Measurements from ENCODE around the gene KIF6. TPM values are rescaled to one million over a fixed set of nuclear protein-coding genes. Genes with fewer than 3 reads are reported as not detected.

The KIF6 gene
- total and polyA plus RNA-seq, 7 experiments from 2014 or later: 0.75 TPM; not detected in 6

DNA sequence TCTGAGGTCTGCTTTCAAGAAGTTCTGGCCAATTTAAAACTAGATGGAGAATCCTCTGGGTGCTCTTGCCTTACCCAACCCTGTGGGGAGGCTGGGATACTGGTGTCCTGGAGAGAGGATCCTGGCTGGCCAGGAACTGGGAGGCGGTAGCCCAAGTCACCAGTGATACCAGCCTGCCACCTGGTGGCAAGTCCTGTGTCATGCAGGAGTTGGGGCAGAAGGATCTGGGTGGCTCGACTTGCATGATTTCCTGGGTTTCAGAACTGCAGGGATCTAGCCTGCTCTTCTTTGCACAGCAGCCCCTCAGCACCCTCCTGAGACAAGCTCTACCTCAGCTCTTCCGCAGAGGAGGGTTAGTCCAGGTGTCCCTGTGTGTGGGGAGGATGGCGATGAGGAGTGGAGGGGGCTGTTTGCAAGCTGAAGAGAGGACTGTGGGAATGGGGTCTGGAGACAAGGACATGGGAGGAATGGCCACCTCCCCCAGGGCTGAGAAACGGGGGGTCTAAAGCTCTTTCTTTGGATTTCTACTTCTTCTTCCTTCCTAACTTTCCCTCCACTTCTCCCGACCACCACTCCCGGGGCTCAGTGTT, 415.2 kb downstream of the KIF6 start:
- Mint-ChIP-seq H3K4me3 (no peak overlapping the region), H3K27ac (no peak overlapping the region), H3K9me3 (peaks cover 0 to 2% (median 0%) of the 10 kb centered on the region in 11 donors), H3K36me3 (no peaks in the 10 kb centered on the region), H3K4me1 (peaks cover 0 to 7% (median 0%) of the 10 kb centered on the region in 7 donors), H3K27me3 (peaks cover 21 to 43% (median 23%) of the 10 kb centered on the region in 5 donors)
- H3K27me3 ChIP-seq (ENCODE audit: control insufficient read depth in 2 of 2, insufficient read depth in 2 of 2, low read length in 2 of 2): no peaks in the 10 kb centered on the region
- no peak overlapping the region for H3K4me3 ChIP-seq (ENCODE audit: low read length)
- ChIA-PET POLR2A (no interaction called here), CTCF (interaction anchor here (1.0 to 2.0 kb wide), 7 partner anchors 143 to 441 kb away, joined by 3 to 9 read pairs (median 3); no protein-coding TSS in a partner anchor)
- ATAC-seq (peak; percentile 69), DNase-seq (peak in 8 of 9 donors; percentile 23 to 70 (median 31))
- intact Hi-C loops (cut with micrococcal nuclease): loop anchor here (1.0 kb wide), 4 partner anchors 144 to 438 kb away; no protein-coding TSS in a partner anchor
- H3K4me1 ChIP-seq (ENCODE audit: control insufficient read depth in 2 of 2, insufficient read depth in 2 of 2, low read length in 2 of 2): no peaks in the 10 kb centered on the region
- no peak overlapping the region for H3K27ac ChIP-seq (ENCODE audit: low read depth, low read length)
- H3K36me3 ChIP-seq (ENCODE audit: control insufficient read depth in 2 of 3, insufficient read depth in 3 of 3, low read length in 3 of 3): no peaks in the 10 kb centered on the region
- no peaks in the 10 kb centered on the region for H3K9me3 ChIP-seq (ENCODE audit: control insufficient read depth in 2 of 3, low read length in 3 of 3)

DNA sequence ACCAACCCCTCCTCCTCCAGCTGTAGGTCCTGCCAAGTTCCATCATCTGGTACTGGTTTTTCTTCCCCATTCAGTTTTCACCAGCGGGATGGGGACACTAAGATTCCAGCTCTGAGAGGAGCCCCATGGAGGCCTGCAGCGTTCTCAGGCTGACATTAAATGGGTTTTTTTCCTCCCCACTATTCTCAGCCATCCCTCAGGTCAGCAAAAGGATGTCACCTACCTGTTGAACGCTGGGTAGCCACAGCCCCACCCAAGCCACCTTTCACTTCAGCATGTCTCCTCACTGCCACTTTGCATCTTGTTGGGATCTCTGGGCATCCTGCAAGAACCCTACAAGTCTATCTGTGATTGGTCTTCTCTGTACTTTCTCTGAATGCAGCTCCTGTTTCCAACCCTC, 417.7 kb downstream of the KIF6 start:
- DNase-seq: no peak
- Mint-ChIP-seq H3K9me3 (peaks cover 0 to 2% (median 0%) of the 10 kb centered on the region in 11 donors), H3K27ac (no peak overlapping the region), H3K36me3 (no peaks in the 10 kb centered on the region), H3K4me1 (peaks cover 0 to 8% (median 6%) of the 10 kb centered on the region in 7 donors), H3K27me3 (peaks cover 15 to 23% (median 17%) of the 10 kb centered on the region in 5 donors), H3K4me3 (no peak overlapping the region)
- H3K36me3 ChIP-seq (ENCODE audit: control insufficient read depth in 2 of 3, insufficient read depth in 3 of 3, low read length in 3 of 3): no peaks in the 10 kb centered on the region
- ChIA-PET CTCF (interaction anchor here (1.2 to 2.0 kb wide), 3 partner anchors 310 to 438 kb away, joined by 3 to 5 read pairs (median 4); no protein-coding TSS in a partner anchor), POLR2A (no interaction called here)
- no peak overlapping the region for H3K27ac ChIP-seq (ENCODE audit: low read depth, low read length)
- H3K4me3 ChIP-seq (ENCODE audit: low read length): no peak overlapping the region
- H3K4me1 ChIP-seq (ENCODE audit: control insufficient read depth in 2 of 2, insufficient read depth in 2 of 2, low read length in 2 of 2): no peaks in the 10 kb centered on the region
- no peak for ATAC-seq
- no peaks in the 10 kb centered on the region for H3K27me3 ChIP-seq (ENCODE audit: control insufficient read depth in 2 of 2, insufficient read depth in 2 of 2, low read length in 2 of 2)
- no peaks in the 10 kb centered on the region for H3K9me3 ChIP-seq (ENCODE audit: control insufficient read depth in 2 of 3, low read length in 3 of 3)
- intact Hi-C loops (cut with micrococcal nuclease): no loop called here

DNA sequence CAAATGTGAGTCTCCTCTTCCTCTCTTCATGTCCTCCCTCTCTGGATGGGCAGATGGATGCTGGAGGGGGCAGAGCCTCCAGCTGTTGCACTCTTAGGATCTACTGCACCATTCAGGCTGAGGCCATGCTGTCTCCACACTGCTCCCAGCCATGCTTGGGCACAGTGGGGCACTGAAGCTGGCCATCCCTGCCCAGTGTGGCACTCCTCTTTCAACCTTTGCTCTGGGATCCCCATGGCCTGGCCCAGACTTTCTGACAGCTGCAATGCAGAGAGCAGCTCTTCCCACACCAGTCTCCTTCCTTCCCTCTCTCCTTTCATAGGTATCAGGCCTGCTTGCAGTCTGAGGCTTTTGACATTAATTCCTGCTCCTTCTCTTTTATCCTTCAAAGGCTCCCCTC, 420.3 kb downstream of the KIF6 start:
- Mint-ChIP-seq H3K27ac (peak overlapping the region in 1 of 9 donors; percentile 48), H3K4me3 (no peak overlapping the region), H3K4me1 (peaks cover 0 to 9% (median 4%) of the 10 kb centered on the region in 7 donors), H3K9me3 (peaks cover 0 to 2% (median 0%) of the 10 kb centered on the region in 11 donors), H3K36me3 (no peaks in the 10 kb centered on the region), H3K27me3 (peaks cover 0 to 8% (median under 1%) of the 10 kb centered on the region in 5 donors)
- H3K27ac ChIP-seq (ENCODE audit: low read depth, low read length): no peak overlapping the region
- ATAC-seq: no peak
- DNase-seq: no peak
- CTCF ChIA-PET: interaction anchor here (1.0 to 1.2 kb wide), 5 partner anchors 138 to 435 kb away, joined by 3 to 5 read pairs (median 3); no protein-coding TSS in a partner anchor
- intact Hi-C loops (cut with micrococcal nuclease): no loop called here
- no peaks in the 10 kb centered on the region for H3K4me1 ChIP-seq (ENCODE audit: control insufficient read depth in 2 of 2, insufficient read depth in 2 of 2, low read length in 2 of 2)
- H3K27me3 ChIP-seq (ENCODE audit: control insufficient read depth in 2 of 2, insufficient read depth in 2 of 2, low read length in 2 of 2): no peaks in the 10 kb centered on the region
- H3K9me3 ChIP-seq (ENCODE audit: control insufficient read depth in 2 of 3, low read length in 3 of 3): no peaks in the 10 kb centered on the region
- H3K4me3 ChIP-seq (ENCODE audit: low read length): no peak overlapping the region
- H3K36me3 ChIP-seq (ENCODE audit: control insufficient read depth in 2 of 3, insufficient read depth in 3 of 3, low read length in 3 of 3): no peaks in the 10 kb centered on the region
- POLR2A ChIA-PET: no interaction called here

DNA sequence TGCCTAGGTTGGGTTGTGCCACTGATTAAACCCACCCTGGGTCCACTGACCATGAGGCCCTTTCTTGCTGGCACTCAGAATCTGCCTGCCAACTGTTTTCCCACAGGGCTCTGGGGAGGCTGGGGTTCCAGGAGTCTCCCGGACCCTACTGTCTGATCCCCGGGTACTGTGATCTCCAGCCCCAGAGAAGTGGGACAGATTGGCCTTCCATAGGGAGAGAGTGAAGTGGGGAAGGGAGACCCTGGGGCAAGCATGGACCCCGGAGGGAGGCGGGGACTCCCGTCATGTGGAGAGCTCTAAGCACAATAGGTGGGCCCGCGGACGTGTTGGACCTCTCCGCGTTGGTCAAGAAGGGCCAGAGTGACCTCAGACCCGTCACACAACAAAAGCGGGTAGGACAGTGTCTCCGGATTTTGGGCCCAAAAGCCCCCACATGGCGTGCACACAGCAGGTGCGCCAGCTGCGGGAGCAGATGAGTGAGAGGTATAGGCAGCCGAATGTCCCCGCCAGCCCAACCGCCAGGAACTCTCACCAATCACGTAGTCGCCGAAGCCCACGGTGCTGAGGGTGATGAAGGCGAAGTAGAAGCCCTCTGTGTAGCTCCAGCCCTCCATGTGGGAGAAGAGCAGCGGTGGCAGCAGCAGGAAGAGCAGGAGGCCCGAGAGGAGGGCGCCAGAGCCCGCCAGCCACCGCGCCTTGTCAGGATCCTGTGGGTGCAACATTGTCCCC, 421.6 kb downstream of the KIF6 start:
- H3K27me3 Mint-ChIP-seq: peaks cover 0 to 6% (median 0%) of the 10 kb centered on the region in 5 donors
- H3K36me3 ChIP-seq (ENCODE audit: control insufficient read depth in 2 of 3, insufficient read depth in 3 of 3, low read length in 3 of 3): no peaks in the 10 kb centered on the region
- no peaks in the 10 kb centered on the region for H3K9me3 ChIP-seq (ENCODE audit: control insufficient read depth in 2 of 3, low read length in 3 of 3)
- H3K4me3 ChIP-seq (ENCODE audit: low read length): no peak overlapping the region
- POLR2A ChIA-PET: interaction anchor here (1.2 kb wide), 1 partner anchor 427 kb away, joined by 4 read pairs; no protein-coding TSS in a partner anchor
- peak overlapping the region in 1 of 9 donors; percentile 22 for H3K27ac Mint-ChIP-seq
- H3K9me3 Mint-ChIP-seq: peaks cover 0 to 2% (median 0%) of the 10 kb centered on the region in 11 donors
- H3K27me3 ChIP-seq (ENCODE audit: control insufficient read depth in 2 of 2, insufficient read depth in 2 of 2, low read length in 2 of 2): no peaks in the 10 kb centered on the region
- H3K4me1 ChIP-seq (ENCODE audit: control insufficient read depth in 2 of 2, insufficient read depth in 2 of 2, low read length in 2 of 2): no peaks in the 10 kb centered on the region
- H3K36me3 Mint-ChIP-seq: no peaks in the 10 kb centered on the region
- peaks cover 0 to 9% (median 4%) of the 10 kb centered on the region in 7 donors for H3K4me1 Mint-ChIP-seq
- DNase-seq: no peak
- CTCF ChIA-PET: interaction anchor here (0.7 to 3.2 kb wide), 13 partner anchors 17 to 432 kb away, joined by 3 to 26 read pairs (median 7); no protein-coding TSS in a partner anchor
- no peak for ATAC-seq
- H3K4me3 Mint-ChIP-seq: peak overlapping the region in 1 of 10 donors; percentile 80
- H3K27ac ChIP-seq (ENCODE audit: low read depth, low read length): no peak overlapping the region
- intact Hi-C loops (cut with micrococcal nuclease): loop anchor here (1.0 kb wide), 9 partner anchors 74 to 431 kb away; partner anchors contain the start of gene KCNK5 (in 1 of the 2)

DNA sequence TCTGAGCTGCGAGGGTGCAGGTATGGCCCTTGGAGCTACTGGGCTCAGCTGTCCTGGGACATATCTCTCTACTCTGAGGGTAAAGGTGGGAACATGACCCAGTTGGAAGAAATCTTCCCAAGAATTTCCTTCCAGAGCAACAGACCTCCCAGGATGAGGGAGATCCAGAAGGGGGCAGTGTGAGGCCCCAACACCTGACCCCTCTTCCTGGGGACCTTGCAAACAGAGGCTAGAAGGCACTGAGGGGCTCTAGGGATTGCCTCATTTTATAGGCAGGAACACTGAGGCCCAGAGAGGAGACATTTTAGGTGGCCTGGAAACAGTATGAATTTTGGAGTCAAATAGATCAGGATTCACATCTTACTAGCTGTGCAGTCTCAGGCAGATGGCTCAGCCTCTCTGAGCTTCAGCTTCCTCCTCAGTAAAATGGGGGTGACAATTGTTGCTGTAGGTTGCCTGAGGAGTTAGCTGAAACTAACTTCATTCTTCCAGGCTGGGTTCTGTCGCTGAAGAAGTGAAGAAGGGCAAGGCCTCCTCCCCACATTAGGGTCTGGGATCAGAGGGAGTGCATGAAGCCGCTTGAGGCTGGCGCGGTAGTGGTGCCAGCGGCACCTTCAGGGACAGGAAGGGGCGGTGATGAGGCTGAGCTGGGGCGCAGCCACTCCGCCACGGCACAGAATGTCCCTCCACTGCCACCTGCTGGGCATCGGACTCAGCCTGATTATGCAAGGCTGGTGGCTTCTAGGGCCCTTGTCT, 422.4 kb downstream of the KIF6 start:
- POLR2A ChIA-PET: interaction anchor here (0.7 to 1.2 kb wide), 2 partner anchors 39 to 426 kb away, joined by 3 to 4 read pairs; no protein-coding TSS in a partner anchor
- no peaks in the 10 kb centered on the region for H3K36me3 Mint-ChIP-seq
- peak; percentile 60 to 86 (median 79) for DNase-seq

DNA sequence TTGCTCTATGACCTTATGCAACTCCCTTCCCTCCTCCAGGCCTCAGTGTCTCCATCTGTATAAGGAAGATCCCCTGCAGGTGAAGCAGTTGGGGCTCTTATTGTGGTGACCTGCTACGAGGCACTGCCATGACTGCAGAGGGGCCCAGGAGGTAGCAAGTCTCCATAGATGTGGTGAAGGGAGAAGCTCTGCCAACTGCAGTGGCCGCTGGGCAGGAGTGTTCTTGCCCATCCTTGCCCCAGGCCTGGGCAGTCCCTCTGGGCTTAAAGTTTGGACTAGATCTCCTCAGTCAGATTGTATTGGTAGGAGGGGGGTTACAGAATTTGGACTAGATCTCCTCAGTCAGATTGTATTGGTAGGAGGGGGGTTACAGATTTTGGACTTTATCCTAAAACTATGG, 423.2 kb downstream of the KIF6 start:
- intact Hi-C loops (cut with micrococcal nuclease): no loop called here
- Mint-ChIP-seq H3K36me3 (no peaks in the 10 kb centered on the region), H3K27ac (no peak overlapping the region), H3K27me3 (peaks cover 0 to 6% (median 0%) of the 10 kb centered on the region in 5 donors), H3K4me3 (peak overlapping the region in 1 of 10 donors; percentile 86), H3K4me1 (peaks cover 0 to 9% (median 4%) of the 10 kb centered on the region in 7 donors), H3K9me3 (peaks cover 0 to 2% (median 0%) of the 10 kb centered on the region in 11 donors)
- CTCF ChIA-PET: interaction anchor here (1.0 to 3.2 kb wide), 8 partner anchors 19 to 431 kb away, joined by 3 to 26 read pairs (median 8); no protein-coding TSS in a partner anchor
- H3K27me3 ChIP-seq (ENCODE audit: control insufficient read depth in 2 of 2, insufficient read depth in 2 of 2, low read length in 2 of 2): no peaks in the 10 kb centered on the region
- DNase-seq (no peak), ATAC-seq (no peak)
- no peak overlapping the region for H3K4me3 ChIP-seq (ENCODE audit: low read length)
- POLR2A ChIA-PET: no interaction called here
- H3K36me3 ChIP-seq (ENCODE audit: control insufficient read depth in 2 of 3, insufficient read depth in 3 of 3, low read length in 3 of 3): no peaks in the 10 kb centered on the region
- H3K4me1 ChIP-seq (ENCODE audit: control insufficient read depth in 2 of 2, insufficient read depth in 2 of 2, low read length in 2 of 2): no peaks in the 10 kb centered on the region
- H3K27ac ChIP-seq (ENCODE audit: low read depth, low read length): no peak overlapping the region
- H3K9me3 ChIP-seq (ENCODE audit: control insufficient read depth in 2 of 3, low read length in 3 of 3): no peaks in the 10 kb centered on the region

More for the DNA sequence above, 422.4 kb downstream of the KIF6 start:
- CTCF ChIA-PET: interaction anchor here (0.7 to 3.2 kb wide), 14 partner anchors 18 to 432 kb away, joined by 3 to 26 read pairs (median 6); no protein-coding TSS in a partner anchor
- Mint-ChIP-seq H3K4me1 (peaks cover 0 to 9% (median 4%) of the 10 kb centered on the region in 7 donors), H3K4me3 (peak overlapping the region; percentile 28 to 86 (median 76)), H3K9me3 (peaks cover 0 to 2% (median 0%) of the 10 kb centered on the region in 11 donors), H3K27me3 (peaks cover 0 to 6% (median 0%) of the 10 kb centered on the region in 5 donors), H3K27ac (peak overlapping the region in 3 of 9 donors; percentile 16 to 48 (median 18))
- no peaks in the 10 kb centered on the region for H3K36me3 ChIP-seq (ENCODE audit: control insufficient read depth in 2 of 3, insufficient read depth in 3 of 3, low read length in 3 of 3)
- ATAC-seq: peak; percentile 94
- H3K4me1 ChIP-seq (ENCODE audit: control insufficient read depth in 2 of 2, insufficient read depth in 2 of 2, low read length in 2 of 2): no peaks in the 10 kb centered on the region
- peak overlapping the region; percentile 45 for H3K4me3 ChIP-seq (ENCODE audit: low read length)
- H3K9me3 ChIP-seq (ENCODE audit: control insufficient read depth in 2 of 3, low read length in 3 of 3): no peaks in the 10 kb centered on the region
- no peak overlapping the region for H3K27ac ChIP-seq (ENCODE audit: low read depth, low read length)
- intact Hi-C loops (cut with micrococcal nuclease): loop anchor here (1.0 kb wide), 9 partner anchors 74 to 431 kb away; partner anchors contain the start of gene KCNK5 (in 1 of the 2)
- no peaks in the 10 kb centered on the region for H3K27me3 ChIP-seq (ENCODE audit: control insufficient read depth in 2 of 2, insufficient read depth in 2 of 2, low read length in 2 of 2)

All from naive thymus-derived CD4-positive, alpha-beta T cell (primary cell).